K562 (cell line): Measurements from ENCODE around the gene RPL7A. TPM values are rescaled to one million over a fixed set of nuclear protein-coding genes. Genes with fewer than 3 reads are reported as not detected.

Source experiments
- CBX5 ChIP-seq: IDR thresholded peaks from 2 replicates; pipeline ENCODE4 v1.6.1; 2014; ENCODE audit warnings: low read depth, borderline replicate concordance
- LCOR ChIP-seq: sonication (generic); formaldehyde crosslinking; IDR thresholded peaks from 2 replicates; pipeline ENCODE4 v1.8.0; 2022; ENCODE audit warnings: mild to moderate bottlenecking, missing genetic modification reagents
- SAFB2 ChIP-seq: fragments of 200-400 bp; formaldehyde crosslinking; IDR thresholded peaks from 2 replicates; pipeline ENCODE4 v1.6.1; 2018; ENCODE audit warnings: borderline replicate concordance, low read length, low read depth, moderate library complexity; ENCODE audit not compliant: severe bottlenecking
- TGIF2 ChIP-seq: sonication (generic); formaldehyde crosslinking; IDR thresholded peaks from 2 replicates; pipeline ENCODE4 v1.8.1; 2022; ENCODE audit warnings: mild to moderate bottlenecking, missing genetic modification reagents, moderate library complexity
- TRIM28 ChIP-seq: fragments of 450-650 bp; IDR thresholded peaks from 2 replicates; pipeline ENCODE4 v1.6.1; 2017
- ZBTB17 ChIP-seq: fragments of 450-650 bp; formaldehyde crosslinking; IDR thresholded peaks from 2 replicates; pipeline ENCODE4 v1.4.0; 2020; ENCODE audit warnings: mild to moderate bottlenecking
- ZNF263 ChIP-seq: sonication (generic); formaldehyde crosslinking; IDR thresholded peaks from 2 replicates; pipeline ENCODE4 v1.8.0; 2022; ENCODE audit warnings: mild to moderate bottlenecking, missing genetic modification reagents, borderline replicate concordance
- ZNF280A ChIP-seq: fragments of 450-650 bp; IDR thresholded peaks from 2 replicates; pipeline ENCODE4 v1.6.1; 2018; ENCODE audit warnings: mild to moderate bottlenecking, low read depth; ENCODE audit not compliant: partially characterized antibody
- ZNF311 ChIP-seq: fragments of 250-450 bp; sonication (Bioruptor Pico); IDR thresholded peaks from 2 replicates; pipeline ENCODE4 v1.4.0; 2020; ENCODE audit warnings: mild to moderate bottlenecking, moderate library complexity
- polyA plus RNA-seq, 8 experiments: library from polyadenylated mRNA; depleted of rRNA in 4 of 8; stranded (reverse) in 5 of 8; unstranded in 3 of 8; fragments of >200 nt; fragmentation: Nextera tagmentation in 2 of 8; fragmentation: Illumina TruSeq in 1 of 8; extraction: Ambion mirVana in 2 of 8; extraction: Trizol in 1 of 8; gene quantifications; 2 replicates each; pipeline versions ENCODE4 v1.2.1 to v1.2.3, GENCODE V29; 2011 to 2014; ENCODE audit warnings: inconsistent platforms in 1 of 8, missing spikeins in 1 of 8
- total RNA-seq, 7 experiments: library from RNA; depleted of rRNA in 6 of 7; stranded (reverse); fragments of >200 nt in 6 of 7; fragmentation: Illumina TruSeq in 2 of 7; extraction: Trizol in 2 of 7; gene quantifications; 2 replicates each; pipeline versions ENCODE4 v1.2.1 to v1.2.3, GENCODE V29; 2011 to 2021; ENCODE audit warnings: low replicate concordance in 1 of 7
- TF ChIP-seq, protein P1 (sequence below): fragments of 450-650 bp; IDR thresholded peaks from 2 replicates; pipeline ENCODE4 v1.7.1; 2018; ENCODE audit warnings: mild to moderate bottlenecking, low read depth; ENCODE audit not compliant: partially characterized antibody
- TF ChIP-seq, protein P2 (sequence below): fragments of 250-450 bp; sonication (Bioruptor Pico); IDR thresholded peaks from 2 replicates; pipeline ENCODE4 v1.4.0; 2020; ENCODE audit warnings: mild to moderate bottlenecking, moderate library complexity, borderline replicate concordance

The RPL7A gene
- total and polyA plus RNA-seq, 9 of the 15 experiments (the other 6 are each of a cell fraction or from before 2014, with no cell fraction given), result 1,935 to 3,760 (median 2,652) TPM

- TF ChIP-seq, protein P1, sequence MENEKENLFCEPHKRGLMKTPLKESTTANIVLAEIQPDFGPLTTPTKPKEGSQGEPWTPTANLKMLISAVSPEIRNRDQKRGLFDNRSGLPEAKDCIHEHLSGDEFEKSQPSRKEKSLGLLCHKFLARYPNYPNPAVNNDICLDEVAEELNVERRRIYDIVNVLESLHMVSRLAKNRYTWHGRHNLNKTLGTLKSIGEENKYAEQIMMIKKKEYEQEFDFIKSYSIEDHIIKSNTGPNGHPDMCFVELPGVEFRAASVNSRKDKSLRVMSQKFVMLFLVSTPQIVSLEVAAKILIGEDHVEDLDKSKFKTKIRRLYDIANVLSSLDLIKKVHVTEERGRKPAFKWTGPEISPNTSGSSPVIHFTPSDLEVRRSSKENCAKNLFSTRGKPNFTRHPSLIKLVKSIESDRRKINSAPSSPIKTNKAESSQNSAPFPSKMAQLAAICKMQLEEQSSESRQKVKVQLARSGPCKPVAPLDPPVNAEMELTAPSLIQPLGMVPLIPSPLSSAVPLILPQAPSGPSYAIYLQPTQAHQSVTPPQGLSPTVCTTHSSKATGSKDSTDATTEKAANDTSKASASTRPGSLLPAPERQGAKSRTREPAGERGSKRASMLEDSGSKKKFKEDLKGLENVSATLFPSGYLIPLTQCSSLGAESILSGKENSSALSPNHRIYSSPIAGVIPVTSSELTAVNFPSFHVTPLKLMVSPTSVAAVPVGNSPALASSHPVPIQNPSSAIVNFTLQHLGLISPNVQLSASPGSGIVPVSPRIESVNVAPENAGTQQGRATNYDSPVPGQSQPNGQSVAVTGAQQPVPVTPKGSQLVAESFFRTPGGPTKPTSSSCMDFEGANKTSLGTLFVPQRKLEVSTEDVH, result peak; percentile 67
- TF ChIP-seq LCOR (CRISPR knock-in tag), result peak; percentile 64; the same call in 1 of the 2 replicates
- TF ChIP-seq ZNF311, result no peak
- TF ChIP-seq, protein P2, sequence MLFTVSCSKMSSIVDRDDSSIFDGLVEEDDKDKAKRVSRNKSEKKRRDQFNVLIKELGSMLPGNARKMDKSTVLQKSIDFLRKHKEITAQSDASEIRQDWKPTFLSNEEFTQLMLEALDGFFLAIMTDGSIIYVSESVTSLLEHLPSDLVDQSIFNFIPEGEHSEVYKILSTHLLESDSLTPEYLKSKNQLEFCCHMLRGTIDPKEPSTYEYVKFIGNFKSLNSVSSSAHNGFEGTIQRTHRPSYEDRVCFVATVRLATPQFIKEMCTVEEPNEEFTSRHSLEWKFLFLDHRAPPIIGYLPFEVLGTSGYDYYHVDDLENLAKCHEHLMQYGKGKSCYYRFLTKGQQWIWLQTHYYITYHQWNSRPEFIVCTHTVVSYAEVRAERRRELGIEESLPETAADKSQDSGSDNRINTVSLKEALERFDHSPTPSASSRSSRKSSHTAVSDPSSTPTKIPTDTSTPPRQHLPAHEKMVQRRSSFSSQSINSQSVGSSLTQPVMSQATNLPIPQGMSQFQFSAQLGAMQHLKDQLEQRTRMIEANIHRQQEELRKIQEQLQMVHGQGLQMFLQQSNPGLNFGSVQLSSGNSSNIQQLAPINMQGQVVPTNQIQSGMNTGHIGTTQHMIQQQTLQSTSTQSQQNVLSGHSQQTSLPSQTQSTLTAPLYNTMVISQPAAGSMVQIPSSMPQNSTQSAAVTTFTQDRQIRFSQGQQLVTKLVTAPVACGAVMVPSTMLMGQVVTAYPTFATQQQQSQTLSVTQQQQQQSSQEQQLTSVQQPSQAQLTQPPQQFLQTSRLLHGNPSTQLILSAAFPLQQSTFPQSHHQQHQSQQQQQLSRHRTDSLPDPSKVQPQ (CRISPR knock-in tag), result no peak
- TF ChIP-seq TGIF2 (CRISPR knock-in tag), result peak; percentile 18; the same call in 1 of the 2 replicates
- peak; percentile 36 for TF ChIP-seq ZNF280A
- peak; percentile 88 for TF ChIP-seq TRIM28
- TF ChIP-seq ZNF263, result peak; percentile 98
- 0 out of 2 replicates have a peak, but pooled peaks have one; percentile 53 for TF ChIP-seq CBX5
- peak; percentile 58 for TF ChIP-seq ZBTB17
- TF ChIP-seq SAFB2, result no peak
These were observed 4.1 kb downstream of the RPL7A start (continued) for GRCh38 chr9:133351908-133352634.
